HepG2 (cell line): Measurements from ENCODE around the gene AFAP1. TPM values are rescaled to one million over a fixed set of nuclear protein-coding genes. Genes with fewer than 3 reads are reported as not detected.

ENCODE experiments used
- ATAC-seq: fragments of 200-7000 bp; cut with Tn5 transposase; 3 replicates; pipeline ENCODE4 v1.9.1; 2020; ENCODE audit warnings: mild to moderate bottlenecking, moderate library complexity
- BruUV-seq: library from RNA; stranded (reverse); fragments of 400-500 nt; replicated peaks from 2 replicates; lab custom pipeline; 2021; lab: Mats Ljungman, UMichigan
- CTCF ChIA-PET: fragments of 300-600 bp; formaldehyde crosslinking; extraction: SDS; loops from one replicate; lab custom pipeline; 2021; ENCODE audit warnings: low total read pairs, inconsistent platforms, low intra/inter-chr PET ratio; lab: Yijun Ruan, JAX
- POLR2A ChIA-PET: fragments of 350-600 bp; sonication (Branson Sonifier 250); formaldehyde crosslinking; loops from one replicate; lab custom pipeline; 2020; ENCODE audit warnings: antibody characterized with exemption, inconsistent platforms; lab: Yijun Ruan, JAX
- DNase-seq: peaks from one replicate; pipeline ENCODE4 v3.0.0-alpha.2; 2015; ENCODE audit warnings: low spot score
- FAIRE-seq: peaks from 3 replicates; lab custom pipeline; 2011; peaks lifted over from hg19 to GRCh38; lab: Jason Lieb, UNC
- H2AFZ ChIP-seq: one replicate; pipeline ENCODE4 v1.6.1; 2011; ENCODE audit warnings: low read length, inconsistent platforms
- H3K27ac ChIP-seq: fragments of 300-600 bp; 3 replicates; pipeline ENCODE4 v1.8.0; 2011; ENCODE audit warnings: mixed run types, mild to moderate bottlenecking, mixed read lengths, low read length, inconsistent platforms; ENCODE audit not compliant: insufficient read depth; ENCODE audit errors: extremely low read length
- H3K27me3 ChIP-seq, 2 experiments: fragments of 200-600 bp in 1 of 2; 2 replicates in 1 of 2; 3 replicates in 1 of 2; pipeline versions ENCODE4 v1.6.0 to v1.8.0; 2011; ENCODE audit warnings: low read length in 2 of 2, mild to moderate bottlenecking in 2 of 2, moderate library complexity in 2 of 2, inconsistent platforms in 1 of 2; ENCODE audit not compliant: insufficient read depth in 2 of 2, control insufficient read depth in 1 of 2
- H3K36me3 ChIP-seq, 2 experiments: fragments of 200-600 bp in 1 of 2; replicated peaks in 1 of 2; 2 replicates in 1 of 2; 3 replicates in 1 of 2; pipeline versions ENCODE4 v1.5.1 to v1.8.0; 2011; ENCODE audit warnings: low read length in 2 of 2, inconsistent platforms in 1 of 2; ENCODE audit not compliant: insufficient read depth in 2 of 2, control insufficient read depth in 1 of 2
- H3K4me1 ChIP-seq: 2 replicates; pipeline ENCODE4 v1.5.1; 2012; ENCODE audit warnings: low read length, inconsistent platforms; ENCODE audit not compliant: insufficient read depth
- H3K4me2 ChIP-seq: 2 replicates; pipeline ENCODE4 v1.6.0; 2011; ENCODE audit warnings: low read depth, low read length, inconsistent platforms
- H3K4me3 ChIP-seq, 3 experiments: fragments of 200-600 bp in 1 of 3; sonication (generic), shearing (Covaris generic) in 1 of 3; replicated peaks in 1 of 3; 2 replicates each; pipeline ENCODE4 v1.5.1; 2011 to 2016; ENCODE audit warnings: low read length in 3 of 3, inconsistent platforms in 2 of 3, low read depth in 2 of 3, mild to moderate bottlenecking in 2 of 3, control low read depth in 1 of 3, mixed read lengths in 1 of 3; ENCODE audit not compliant: insufficient read depth in 1 of 3
- H3K79me2 ChIP-seq: one replicate; pipeline ENCODE4 v1.6.1; 2011; ENCODE audit warnings: low read length, inconsistent platforms; ENCODE audit not compliant: insufficient read depth
- H3K9ac ChIP-seq: 2 replicates; pipeline ENCODE4 v1.6.0; 2011; ENCODE audit warnings: mild to moderate bottlenecking, low read depth, low read length, inconsistent platforms; ENCODE audit not compliant: insufficient read depth
- H3K9me3 ChIP-seq: 2 replicates; pipeline ENCODE4 v1.5.1; 2012; ENCODE audit warnings: mild to moderate bottlenecking, low read length
- H4K20me1 ChIP-seq: 2 replicates; pipeline ENCODE4 v1.6.0; 2011; ENCODE audit warnings: inconsistent platforms, mild to moderate bottlenecking, low read length, moderate library complexity; ENCODE audit not compliant: insufficient read depth
- FOSL1 ChIP-seq: sonication (generic); formaldehyde crosslinking; IDR thresholded peaks from 2 replicates; pipeline ENCODE4 v1.9.0; 2021; ENCODE audit warnings: missing genetic modification reagents, borderline replicate concordance
- GATA4 ChIP-seq: sonication (generic); IDR thresholded peaks from 2 replicates; pipeline ENCODE4 v1.6.1; 2016; ENCODE audit warnings: antibody characterized with exemption, low read depth, borderline replicate concordance
- HNRNPK ChIP-seq: fragments of 200-400 bp; formaldehyde crosslinking; IDR thresholded peaks from 2 replicates; pipeline ENCODE4 v1.6.1; 2018; ENCODE audit warnings: low read length, low read depth, moderate library complexity, mild to moderate bottlenecking; ENCODE audit not compliant: poor library complexity, severe bottlenecking
- PCBP2 ChIP-seq: fragments of 200-400 bp; formaldehyde crosslinking; optimal IDR thresholded peaks from 2 replicates; pipeline ENCODE3; 2018; ENCODE audit warnings: low read length, low read depth; ENCODE audit not compliant: poor library complexity, severe bottlenecking
- ZBTB34 ChIP-seq: sonication (generic); formaldehyde crosslinking; IDR thresholded peaks from 2 replicates; pipeline ENCODE4 v1.8.0; 2022; ENCODE audit warnings: mild to moderate bottlenecking, missing genetic modification reagents
- ZNF121 ChIP-seq: sonication (generic); formaldehyde crosslinking; IDR thresholded peaks from 2 replicates; pipeline ENCODE4 v1.5.0; 2020; ENCODE audit warnings: mild to moderate bottlenecking, missing genetic modification reagents
- ZNF251 ChIP-seq: sonication (generic); formaldehyde crosslinking; IDR thresholded peaks from 2 replicates; pipeline ENCODE4 v1.9.0; 2021; ENCODE audit warnings: mild to moderate bottlenecking, missing genetic modification reagents
- ZNF761 ChIP-seq: sonication (generic); formaldehyde crosslinking; conservative IDR thresholded peaks from 2 replicates; pipeline ENCODE4 v1.4.0; 2020; ENCODE audit warnings: mild to moderate bottlenecking, missing genetic modification reagents
- ZNF891 ChIP-seq: sonication (generic); formaldehyde crosslinking; IDR thresholded peaks from 2 replicates; pipeline ENCODE4 v1.5.0; 2020; ENCODE audit warnings: mild to moderate bottlenecking, missing genetic modification reagents
- WGBS: methylation state at CpG from one replicate; pipeline ENCODE4 v1.1.6; 2017; ENCODE audit warnings: low lambda C conversion rate; 5-methylcytosine and 5-hydroxymethylcytosine counted together
- in situ Hi-C: cut with HindIII; loops from 2 replicates; pipeline ENCODE4 v1.10.0; 2017; ENCODE audit warnings: low pct_unique_long_range_greater_than_20kb; ENCODE audit not compliant: extremely low pct_ligation_motif_present
- intact Hi-C: fragments of 100-400 bp; cut with micrococcal nuclease; formaldehyde crosslinking; loops from one replicate; pipeline ENCODE4 v1.10.0; 2022; ENCODE audit not compliant: unreplicated experiment
- polyA plus RNA-seq, 8 experiments: library from polyadenylated mRNA; depleted of rRNA in 3 of 8; stranded (reverse) in 7 of 8; unstranded in 1 of 8; fragments of >200 nt; fragmentation: Illumina TruSeq in 4 of 8; extraction: Trizol in 4 of 8; gene quantifications; 2 replicates each; pipeline versions ENCODE4 v1.2.1 to v1.2.3, GENCODE V29; 2011 to 2016; ENCODE audit warnings: low read depth in 4 of 8, missing spikeins in 1 of 8, mixed read lengths in 1 of 8; ENCODE audit not compliant: insufficient read depth in 1 of 8
- total RNA-seq, 5 experiments: library from RNA; depleted of rRNA; stranded (reverse); fragments of >200 nt; fragmentation: Illumina TruSeq; extraction: Trizol; gene quantifications; 2 replicates each; pipeline ENCODE4 v1.2.3, GENCODE V29; 2016; ENCODE audit warnings: low read depth in 1 of 5
- TF ChIP-seq, protein P1 (sequence below): sonication (generic); formaldehyde crosslinking; IDR thresholded peaks from 2 replicates; pipeline ENCODE4 v1.5.1; 2020; ENCODE audit warnings: mild to moderate bottlenecking, missing genetic modification reagents, moderate library complexity
- TF ChIP-seq, protein P2 (sequence below): sonication (generic); formaldehyde crosslinking; IDR thresholded peaks from 2 replicates; pipeline ENCODE4 v1.4.0; 2020; ENCODE audit warnings: mild to moderate bottlenecking, low read depth, missing genetic modification reagents

The AFAP1 gene
- total and polyA plus RNA-seq, 2 of the 13 experiments (the other 11 are each of a cell fraction or from before 2014, with no cell fraction given), result 2.5 TPM

DNA sequence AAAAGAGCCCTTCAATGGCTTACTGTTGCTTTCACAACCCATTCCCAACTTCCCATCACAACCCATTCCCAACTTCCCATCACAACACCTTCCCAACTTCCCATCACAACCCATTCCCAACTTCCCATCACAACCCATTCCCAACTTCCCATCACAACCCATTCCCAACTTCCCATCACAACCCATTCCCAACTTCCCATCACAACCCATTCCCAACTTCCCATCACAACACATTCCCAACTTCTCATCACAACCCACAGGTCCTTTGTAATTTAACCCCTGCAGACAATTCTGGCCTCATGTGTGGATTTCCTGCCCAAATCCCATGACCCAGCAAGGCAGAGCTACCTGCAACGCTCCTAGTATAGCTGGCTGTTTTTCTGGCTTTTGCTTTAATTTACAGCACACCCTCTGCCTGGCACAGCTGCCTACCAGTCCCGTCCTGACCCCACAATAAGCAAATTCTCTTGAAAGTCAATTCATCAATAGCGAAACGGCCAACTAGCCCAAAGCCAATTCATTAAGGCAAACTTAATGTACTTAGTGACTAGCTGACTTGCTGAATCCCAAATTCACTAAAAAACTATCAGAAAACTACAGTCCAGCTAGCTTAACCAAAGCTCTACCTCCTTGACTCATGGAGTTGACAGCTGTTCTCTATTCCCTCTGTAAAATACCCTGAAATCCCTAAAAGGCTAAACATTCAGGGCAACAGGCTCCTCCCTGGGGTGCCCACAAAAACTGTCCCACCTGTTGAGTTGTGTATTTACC is 75.6 kb downstream of the AFAP1 start:
- H3K9ac ChIP-seq, result no peak overlapping the region
- no peak overlapping the region for H3K4me3 ChIP-seq
- FAIRE-seq (peak; percentile 93), DNase-seq (peak; percentile 14), ATAC-seq (no peak)
- BruUV-seq, result no TSS peak
- ChIA-PET POLR2A (no interaction called here), CTCF (no interaction called here)
- intact Hi-C loops (no loop called here), in situ Hi-C loops (no loop called here)
- H3K4me2 ChIP-seq, result no peak overlapping the region
- H4K20me1 ChIP-seq, result no peaks in the 10 kb centered on the region
- H2AFZ ChIP-seq, result no peak overlapping the region
- 92% methylated on average over 4 of the region's 4 CpGs for WGBS
- no peak overlapping the region for H3K27ac ChIP-seq
- H3K79me2 ChIP-seq, result no peaks in the 10 kb centered on the region
- no peaks in the 10 kb centered on the region for H3K9me3 ChIP-seq
- H3K27me3 ChIP-seq, result no peaks in the 10 kb centered on the region; a peak in 1 of 5 replicates
- H3K36me3 ChIP-seq, result peaks cover under 1 to 8% of the 10 kb centered on the region in 2 experiments; a peak in 2 of 5 replicates
- TF ChIP-seq ZNF891 (CRISPR knock-in tag), result no peak
- TF ChIP-seq FOSL1, result no peak
- no peak for TF ChIP-seq GATA4
- TF ChIP-seq, protein P1, sequence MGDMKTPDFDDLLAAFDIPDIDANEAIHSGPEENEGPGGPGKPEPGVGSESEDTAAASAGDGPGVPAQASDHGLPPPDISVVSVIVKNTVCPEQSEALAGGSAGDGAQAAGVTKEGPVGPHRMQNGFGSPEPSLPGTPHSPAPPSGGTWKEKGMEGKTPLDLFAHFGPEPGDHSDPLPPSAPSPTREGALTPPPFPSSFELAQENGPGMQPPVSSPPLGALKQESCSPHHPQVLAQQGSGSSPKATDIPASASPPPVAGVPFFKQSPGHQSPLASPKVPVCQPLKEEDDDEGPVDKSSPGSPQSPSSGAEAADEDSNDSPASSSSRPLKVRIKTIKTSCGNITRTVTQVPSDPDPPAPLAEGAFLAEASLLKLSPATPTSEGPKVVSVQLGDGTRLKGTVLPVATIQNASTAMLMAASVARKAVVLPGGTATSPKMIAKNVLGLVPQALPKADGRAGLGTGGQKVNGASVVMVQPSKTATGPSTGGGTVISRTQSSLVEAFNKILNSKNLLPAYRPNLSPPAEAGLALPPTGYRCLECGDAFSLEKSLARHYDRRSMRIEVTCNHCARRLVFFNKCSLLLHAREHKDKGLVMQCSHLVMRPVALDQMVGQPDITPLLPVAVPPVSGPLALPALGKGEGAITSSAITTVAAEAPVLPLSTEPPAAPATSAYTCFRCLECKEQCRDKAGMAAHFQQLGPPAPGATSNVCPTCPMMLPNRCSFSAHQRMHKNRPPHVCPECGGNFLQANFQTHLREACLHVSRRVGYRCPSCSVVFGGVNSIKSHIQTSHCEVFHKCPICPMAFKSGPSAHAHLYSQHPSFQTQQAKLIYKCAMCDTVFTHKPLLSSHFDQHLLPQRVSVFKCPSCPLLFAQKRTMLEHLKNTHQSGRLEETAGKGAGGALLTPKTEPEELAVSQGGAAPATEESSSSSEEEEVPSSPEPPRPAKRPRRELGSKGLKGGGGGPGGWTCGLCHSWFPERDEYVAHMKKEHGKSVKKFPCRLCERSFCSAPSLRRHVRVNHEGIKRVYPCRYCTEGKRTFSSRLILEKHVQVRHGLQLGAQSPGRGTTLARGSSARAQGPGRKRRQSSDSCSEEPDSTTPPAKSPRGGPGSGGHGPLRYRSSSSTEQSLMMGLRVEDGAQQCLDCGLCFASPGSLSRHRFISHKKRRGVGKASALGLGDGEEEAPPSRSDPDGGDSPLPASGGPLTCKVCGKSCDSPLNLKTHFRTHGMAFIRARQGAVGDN, result no peak
- TF ChIP-seq ZBTB34, result no peak
- no peak for TF ChIP-seq ZNF761 (CRISPR knock-in tag)
- TF ChIP-seq, protein P2, sequence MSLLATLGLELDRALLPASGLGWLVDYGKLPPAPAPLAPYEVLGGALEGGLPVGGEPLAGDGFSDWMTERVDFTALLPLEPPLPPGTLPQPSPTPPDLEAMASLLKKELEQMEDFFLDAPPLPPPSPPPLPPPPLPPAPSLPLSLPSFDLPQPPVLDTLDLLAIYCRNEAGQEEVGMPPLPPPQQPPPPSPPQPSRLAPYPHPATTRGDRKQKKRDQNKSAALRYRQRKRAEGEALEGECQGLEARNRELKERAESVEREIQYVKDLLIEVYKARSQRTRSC (CRISPR knock-in tag), result no peak
- peak; percentile 17 for TF ChIP-seq HNRNPK
- TF ChIP-seq PCBP2, result peak; percentile 97
- no peak for TF ChIP-seq ZNF251
- no peak for TF ChIP-seq ZNF121 (CRISPR knock-in tag)
- peaks cover 11% of the 10 kb centered on the region for H3K4me1 ChIP-seq
